HG02571 (cell line): ENCODE measurements around the gene GNAT1.

Experiments used
- ATAC-seq: cut with Tn5 transposase; IDR thresholded peaks from one replicate; pipeline ENCODE4 v1.9.1; 2021; ENCODE audit warnings: mild to moderate bottlenecking, moderate library complexity; ENCODE audit not compliant: unreplicated experiment

Gene GNAT1

DNA sequence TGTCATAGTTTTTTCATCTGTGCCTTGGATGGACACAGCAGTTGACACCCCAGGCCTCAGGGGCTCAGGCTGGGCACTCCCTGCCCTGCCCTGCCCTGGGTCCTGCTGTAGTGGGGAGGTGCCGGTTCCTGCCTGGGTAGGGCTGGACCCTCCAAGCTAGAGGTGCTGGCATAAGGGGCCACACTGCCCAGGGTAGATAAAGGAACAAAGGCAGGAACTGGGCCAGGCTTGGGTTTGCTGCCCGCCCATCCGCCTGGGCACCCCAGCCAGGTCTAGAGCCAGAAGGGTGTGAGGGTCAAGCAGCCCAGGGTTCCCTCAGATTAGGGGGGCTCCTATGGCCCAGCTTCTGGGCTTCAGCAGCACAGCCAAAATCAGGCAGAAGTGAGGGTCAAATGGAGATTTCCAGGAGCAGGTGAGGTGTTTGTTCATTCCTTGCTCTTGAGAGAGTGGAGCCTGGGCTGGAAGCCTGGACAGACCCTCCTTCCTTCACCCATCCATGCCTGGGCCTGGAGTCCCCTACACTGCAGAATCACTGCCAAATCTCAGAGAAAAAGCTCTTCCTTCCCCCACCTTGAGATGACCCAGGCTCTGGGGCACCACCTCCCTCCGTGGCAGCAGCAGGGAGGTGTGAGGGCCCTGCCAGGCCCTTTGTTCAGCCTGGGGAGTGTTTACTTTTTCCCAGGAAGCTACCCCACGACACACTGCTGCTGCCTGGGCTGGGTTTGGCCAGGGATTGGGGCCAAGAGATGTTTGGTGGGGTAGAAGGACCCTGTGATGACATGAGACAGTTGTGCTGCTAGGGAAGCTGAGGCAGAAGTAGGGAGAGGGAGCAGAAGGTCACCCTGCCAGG, 29.2 kb upstream of the GNAT1 start:
- no peak for ATAC-seq

GRCh38 chr3:50163572-50164455, 27.6 kb upstream of the GNAT1 start:
- ATAC-seq, result no peak

DNA sequence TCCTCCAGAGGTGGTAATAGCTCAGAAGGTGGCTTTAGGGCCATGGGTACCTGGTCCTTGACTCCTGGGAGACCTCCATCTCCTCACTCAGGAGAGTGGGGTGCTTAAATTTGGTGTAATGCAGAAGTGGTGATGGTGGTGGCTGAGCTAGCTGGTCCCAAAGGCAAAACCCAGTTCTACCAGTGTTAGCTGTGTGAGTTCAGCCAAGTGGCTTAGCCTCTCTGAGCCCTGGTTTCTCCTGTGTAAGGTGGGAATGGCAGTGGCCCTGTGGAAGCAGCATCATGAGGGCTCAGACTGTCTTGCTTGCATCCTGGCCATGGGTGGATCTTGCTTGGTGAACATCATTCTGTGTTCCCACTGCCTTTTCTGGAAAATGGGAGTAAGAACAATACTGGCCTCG, 26.9 kb upstream of the GNAT1 start:
- ATAC-seq, result no peak

DNA sequence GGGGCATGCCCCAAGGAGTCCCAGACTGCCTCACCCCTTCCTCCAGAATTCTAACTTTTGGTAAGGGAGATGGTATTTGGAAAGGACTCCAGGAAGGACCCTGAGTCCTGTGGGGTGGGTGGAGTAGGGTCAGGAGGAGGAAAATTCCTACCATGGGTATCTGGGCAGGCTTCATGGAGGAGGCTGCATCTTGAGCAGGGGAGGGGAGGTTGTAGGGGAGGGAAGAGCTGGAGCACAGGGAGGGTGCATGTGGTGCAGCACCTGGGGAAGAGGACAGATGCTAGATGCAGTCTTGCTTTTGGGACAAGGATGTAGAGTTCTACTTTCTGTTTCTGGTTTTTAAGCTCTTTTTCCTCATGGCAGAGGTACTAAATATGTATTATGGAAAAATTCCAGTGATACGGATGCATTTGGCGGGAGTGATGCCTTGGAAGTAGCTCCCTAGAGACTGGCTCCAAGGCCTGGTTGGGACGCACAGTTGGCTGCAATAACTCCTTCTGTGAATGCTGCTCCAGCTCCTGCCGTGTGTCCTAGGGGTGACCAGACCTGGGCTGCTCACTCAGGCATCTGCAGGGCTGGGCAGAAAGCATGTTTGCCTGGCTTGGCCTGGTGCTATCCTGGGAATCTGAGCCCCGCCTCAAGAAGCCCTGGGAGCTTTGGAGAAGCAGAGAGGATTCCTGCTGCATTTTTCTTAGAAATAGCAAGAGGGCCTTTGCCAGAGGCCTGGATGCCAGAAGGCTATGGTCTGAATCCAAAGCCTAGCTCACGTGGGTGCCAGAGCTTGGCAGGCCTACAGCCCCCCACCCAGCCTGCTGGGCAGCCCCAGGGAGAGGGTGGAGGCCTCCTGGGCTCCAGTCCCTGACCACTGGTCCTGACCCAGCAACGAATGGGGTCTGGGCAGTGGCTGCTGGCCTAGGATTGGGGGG, 26.2 kb upstream of the GNAT1 start:
- no peak for ATAC-seq

GRCh38 chr3:50165910-50166538, 25.4 kb upstream of the GNAT1 start:
- no peak for ATAC-seq

DNA sequence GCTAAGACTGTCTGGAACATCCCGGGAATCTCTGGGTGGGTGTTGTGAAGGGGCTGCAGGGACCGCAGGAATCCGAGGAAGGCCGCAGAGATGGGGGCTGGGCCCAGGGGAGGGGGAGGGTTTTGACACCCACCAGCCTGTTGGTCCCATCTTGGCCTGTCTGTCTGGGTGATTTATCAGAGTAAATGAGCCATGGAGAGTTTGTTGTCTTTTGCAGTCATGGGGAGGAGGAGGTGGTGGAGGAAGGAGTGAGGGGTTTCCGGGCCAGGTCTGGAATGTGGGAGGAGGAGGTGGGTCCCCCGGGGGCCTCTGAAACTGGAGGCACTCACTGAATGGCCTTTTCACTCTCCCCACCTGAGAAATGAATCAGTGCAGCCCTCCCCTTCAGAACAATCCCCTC, 24.8 kb upstream of the GNAT1 start:
- no peak for ATAC-seq

GRCh38 chr3:50167069-50167840, 24.2 kb upstream of the GNAT1 start:
- no peak for ATAC-seq

DNA sequence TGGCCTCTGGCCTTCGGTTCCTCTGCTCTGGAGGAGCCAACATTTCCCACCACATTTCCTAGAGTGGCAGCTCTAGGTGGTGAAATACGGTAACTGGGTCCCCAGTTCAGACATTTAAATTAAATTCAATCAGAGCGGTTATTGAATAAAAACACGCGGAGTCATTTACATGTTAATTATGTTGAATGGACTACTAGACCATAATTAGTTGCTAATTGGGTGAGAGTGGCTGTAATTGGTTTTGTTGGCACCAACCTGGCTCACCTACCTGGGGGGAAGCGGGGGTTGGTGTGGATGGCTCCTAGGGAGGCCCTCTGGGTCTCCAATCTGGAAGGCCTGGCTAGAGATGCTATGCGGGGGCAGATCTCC, 23.6 kb upstream of the GNAT1 start:
- no peak for ATAC-seq

DNA sequence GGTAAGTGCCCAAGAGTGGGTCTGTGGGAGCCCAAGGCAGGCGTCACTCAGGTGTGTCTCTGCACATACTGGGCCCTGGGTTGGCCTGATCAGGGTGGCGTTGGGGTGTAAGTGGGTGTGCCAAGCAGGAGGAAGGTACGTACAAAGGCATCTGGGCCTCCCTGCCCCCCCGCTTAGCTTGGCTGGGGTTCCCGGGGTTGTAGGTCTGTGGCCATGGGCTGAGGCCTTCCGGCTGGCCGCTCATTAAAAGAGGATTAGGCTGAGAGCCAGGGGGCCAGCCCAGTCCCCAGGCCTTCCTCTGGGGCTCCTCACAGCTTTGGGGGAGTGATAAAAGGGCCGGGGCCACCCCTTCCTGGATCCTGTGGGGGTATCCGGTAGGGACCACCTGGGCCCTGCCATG, 23.0 kb upstream of the GNAT1 start:
- ATAC-seq, result no peak

- ATAC-seq, result no peak
Observed at GRCh38 chr3:50168791-50169190, 22.6 kb upstream of the GNAT1 start.

- ATAC-seq, result no peak
Observed at GRCh38 chr3:50169232-50169832, 22.1 kb upstream of the GNAT1 start.

DNA sequence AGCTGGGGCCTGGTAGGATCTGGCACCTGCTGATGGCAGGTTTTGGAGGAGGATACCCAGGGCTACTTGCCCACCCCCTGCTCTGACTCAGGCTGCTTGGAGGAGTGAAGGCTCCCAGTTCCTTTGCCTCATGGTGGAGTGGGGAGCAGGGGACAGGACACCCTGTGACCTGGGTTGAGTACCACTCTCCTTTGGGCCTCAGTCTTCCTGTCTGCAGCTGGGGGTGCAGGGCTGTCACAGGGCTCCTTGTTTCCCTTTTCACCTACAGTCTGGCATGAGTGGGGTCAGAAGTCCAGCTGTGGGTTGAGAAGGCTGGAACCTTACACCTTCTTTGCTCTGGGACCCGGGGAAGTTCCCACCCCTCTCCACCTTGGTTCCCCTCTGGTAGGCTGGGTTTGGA, 21.6 kb upstream of the GNAT1 start:
- no peak for ATAC-seq

- no peak for ATAC-seq
Observed at GRCh38 chr3:50170689-50171088, 20.7 kb upstream of the GNAT1 start.

- ATAC-seq, result no peak
Observed at GRCh38 chr3:50171540-50172301, 19.7 kb upstream of the GNAT1 start.

GRCh38 chr3:50172626-50173220, 18.7 kb upstream of the GNAT1 start:
- no peak for ATAC-seq

DNA sequence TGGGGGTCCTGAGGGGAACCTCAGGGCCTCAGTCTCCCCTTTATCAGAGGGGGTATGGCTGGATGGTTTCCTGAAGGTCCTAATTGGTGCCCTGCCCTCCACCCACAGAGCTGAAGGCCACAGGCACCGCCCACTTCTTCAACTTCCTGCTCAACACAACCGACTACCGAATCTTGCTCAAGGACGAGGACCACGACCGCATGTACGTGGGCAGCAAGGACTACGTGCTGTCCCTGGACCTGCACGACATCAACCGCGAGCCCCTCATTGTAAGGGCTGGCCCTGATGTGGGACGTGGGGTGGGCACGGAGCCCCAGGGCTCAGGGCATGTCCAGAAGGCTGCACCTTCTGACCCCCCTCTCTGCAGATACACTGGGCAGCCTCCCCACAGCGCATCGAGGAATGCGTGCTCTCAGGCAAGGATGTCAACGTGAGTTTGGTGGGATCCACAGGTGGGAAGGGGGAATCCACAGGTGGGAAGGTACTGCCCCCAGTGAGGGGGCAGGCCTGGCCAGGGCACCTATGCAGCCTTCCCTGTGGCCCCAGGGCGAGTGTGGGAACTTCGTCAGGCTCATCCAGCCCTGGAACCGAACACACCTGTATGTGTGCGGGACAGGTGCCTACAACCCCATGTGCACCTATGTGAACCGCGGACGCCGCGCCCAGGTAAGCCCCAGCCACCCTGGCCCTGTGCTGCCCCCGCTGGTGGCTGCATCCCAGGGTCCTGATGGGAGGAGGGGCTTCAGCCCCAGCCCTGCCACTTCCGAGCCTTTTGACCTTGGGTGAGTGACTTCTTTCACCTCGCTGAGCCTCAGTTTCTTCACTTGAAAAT, 17.5 kb upstream of the GNAT1 start:
- ATAC-seq, result no peak

- ATAC-seq, result no peak
Observed at GRCh38 chr3:50174517-50174895, 16.9 kb upstream of the GNAT1 start.
